Effector memory CD4-positive, alpha-beta T cell (primary cell): ENCODE results near the gene OR52K1.
"Not testable (repeated sequence)": the region's sequence is repeated elsewhere in the genome, so short reads cannot be mapped to it uniquely, and the experiment has no call there.

Source experiments
- DNase-seq, 3 donors: peaks; one replicate each; pipeline ENCODE4 v3.0.0-alpha.2; 2020
- H3K27ac ChIP-seq: 2 replicates; pipeline ENCODE4 v1.7.0; 2013; ENCODE audit warnings: mild to moderate bottlenecking, low read length, moderate library complexity; ENCODE audit not compliant: insufficient read depth, poor library complexity, severe bottlenecking
- H3K27me3 ChIP-seq: replicated peaks from 2 replicates; pipeline ENCODE4 v1.7.0; 2013; ENCODE audit warnings: mild to moderate bottlenecking, low read length; ENCODE audit not compliant: insufficient read depth, control insufficient read depth, poor library complexity, severe bottlenecking
- H3K36me3 ChIP-seq: 2 replicates; pipeline ENCODE4 v1.7.0; 2013; ENCODE audit warnings: mild to moderate bottlenecking, low read length, moderate library complexity; ENCODE audit not compliant: control insufficient read depth, insufficient read depth
- H3K4me1 ChIP-seq: 2 replicates; pipeline ENCODE4 v1.7.0; 2013; ENCODE audit warnings: low read length, mild to moderate bottlenecking; ENCODE audit not compliant: control insufficient read depth, insufficient read depth, poor library complexity, severe bottlenecking
- H3K4me3 ChIP-seq: 2 replicates; pipeline ENCODE4 v1.7.0; 2013; ENCODE audit warnings: low read length, low read depth, mild to moderate bottlenecking; ENCODE audit not compliant: insufficient read depth, poor library complexity, severe bottlenecking
- H3K9me3 ChIP-seq: 2 replicates; pipeline ENCODE4 v1.7.0; 2013; ENCODE audit warnings: mild to moderate bottlenecking, low read length, moderate library complexity; ENCODE audit not compliant: control insufficient read depth

OR52K1 gene

DNA sequence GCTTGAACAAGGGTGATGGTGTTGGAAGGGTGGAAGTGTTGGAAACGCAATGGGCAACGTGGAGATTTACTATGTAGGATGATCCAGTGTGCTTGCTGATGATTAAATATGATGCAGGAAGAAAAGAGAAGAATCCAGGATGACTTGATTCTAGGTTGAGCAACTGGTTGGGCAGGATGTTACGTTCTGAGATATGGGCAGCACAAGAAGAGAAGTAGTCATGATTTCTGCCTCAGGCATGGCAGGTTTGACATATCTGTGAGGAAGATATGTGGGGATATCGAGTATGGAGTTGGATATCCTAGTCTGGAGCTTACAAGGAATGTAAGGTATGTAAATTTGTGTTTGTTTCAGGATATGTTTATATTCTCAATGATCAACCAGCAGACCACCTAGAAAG is 1.9 kb downstream of the OR52K1 start:
- Histone ChIP-seq H3K27ac (no peak overlapping the region), H3K4me1 (no peaks in the 10 kb centered on the region), H3K9me3 (no peaks in the 10 kb centered on the region), H3K27me3 (no peaks in the 10 kb centered on the region), H3K36me3 (no peaks in the 10 kb centered on the region), H3K4me3 (no peak overlapping the region)
- DNase-seq = no peak

DNA sequence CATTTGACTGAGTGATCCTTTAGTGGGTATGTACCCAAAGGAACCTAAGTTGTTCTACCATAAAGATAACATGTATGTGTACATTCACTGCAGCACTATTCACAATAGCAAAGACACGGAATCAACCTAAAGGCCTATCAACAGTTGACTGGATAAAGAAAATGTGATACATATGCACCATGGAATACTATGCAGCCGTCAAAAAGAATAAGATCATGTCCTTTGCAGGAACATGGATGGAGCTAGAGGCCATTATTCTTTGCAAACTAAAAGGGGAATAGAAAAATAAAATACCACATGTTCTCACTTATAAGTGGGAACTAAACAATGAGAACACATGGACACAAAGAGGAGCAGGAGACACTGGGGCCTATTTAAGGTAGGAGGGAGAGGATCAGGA is 9.0 kb downstream of the OR52K1 start:
- H3K36me3 ChIP-seq, H3K4me1 ChIP-seq, DNase-seq, H3K4me3 ChIP-seq, H3K27me3 ChIP-seq, H3K27ac ChIP-seq, H3K9me3 ChIP-seq: not testable (repeated sequence)

DNA sequence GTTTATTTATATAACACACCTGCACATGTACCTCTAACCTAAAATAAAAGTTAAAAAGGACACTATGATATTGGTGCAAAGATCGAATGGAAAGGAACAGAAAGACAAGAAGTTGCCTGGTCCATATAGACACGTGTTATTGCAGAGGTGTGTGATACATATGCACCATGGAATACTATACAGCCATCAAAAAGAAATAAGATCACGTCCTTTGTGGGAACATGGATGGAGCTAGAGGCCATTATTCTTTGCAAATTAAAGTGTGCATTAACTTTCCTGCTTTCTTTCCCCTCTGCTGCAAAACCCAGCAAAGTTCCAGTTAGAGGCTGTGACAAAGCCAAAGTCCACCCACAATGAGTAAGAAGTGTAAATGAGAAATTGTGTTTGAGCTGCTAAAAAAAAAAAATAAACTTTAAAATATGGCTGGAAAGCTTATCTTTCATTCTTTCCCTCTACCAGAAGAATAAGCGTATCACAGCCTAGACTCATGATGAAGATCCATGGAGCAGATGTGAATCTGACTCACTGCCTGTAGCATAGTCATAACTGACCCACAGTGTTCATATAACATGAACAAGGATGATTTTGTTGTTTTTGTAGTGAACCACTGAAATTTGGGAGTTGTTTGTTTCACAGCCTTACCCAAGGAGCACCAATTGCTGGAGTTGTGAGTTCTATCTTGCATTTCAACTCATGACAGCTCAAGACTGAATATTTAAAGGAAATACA is 9.6 kb downstream of the OR52K1 start:
- no peaks in the 10 kb centered on the region for H3K9me3 ChIP-seq
- H3K27ac ChIP-seq = no peak overlapping the region
- no peak for DNase-seq
- peaks cover 3% of the 10 kb centered on the region for H3K4me1 ChIP-seq
- H3K36me3 ChIP-seq = no peaks in the 10 kb centered on the region
- H3K4me3 ChIP-seq = no peak overlapping the region
- no peaks in the 10 kb centered on the region for H3K27me3 ChIP-seq

DNA sequence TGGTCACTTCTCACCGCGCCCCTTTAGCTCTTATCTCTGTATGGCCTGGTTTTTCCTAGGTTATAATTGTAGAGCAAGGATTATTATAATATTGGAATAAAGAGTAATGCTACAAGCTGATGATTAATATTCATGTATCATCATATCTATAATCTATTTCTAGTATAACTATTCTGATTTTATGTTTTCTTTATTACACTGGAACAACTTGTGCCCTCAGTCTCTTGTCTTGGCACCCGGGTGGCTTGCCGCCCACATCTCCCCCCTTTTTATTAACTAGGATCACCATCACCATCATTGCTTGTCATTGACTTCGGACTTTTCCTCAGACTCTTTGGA is 11.0 kb downstream of the OR52K1 start:
- H3K27ac ChIP-seq = no peak overlapping the region
- no peaks in the 10 kb centered on the region for H3K27me3 ChIP-seq
- H3K36me3 ChIP-seq = no peaks in the 10 kb centered on the region
- H3K4me1 ChIP-seq = peaks cover 3% of the 10 kb centered on the region
- H3K9me3 ChIP-seq = no peaks in the 10 kb centered on the region
- no peak for DNase-seq
- H3K4me3 ChIP-seq = no peak overlapping the region

DNA sequence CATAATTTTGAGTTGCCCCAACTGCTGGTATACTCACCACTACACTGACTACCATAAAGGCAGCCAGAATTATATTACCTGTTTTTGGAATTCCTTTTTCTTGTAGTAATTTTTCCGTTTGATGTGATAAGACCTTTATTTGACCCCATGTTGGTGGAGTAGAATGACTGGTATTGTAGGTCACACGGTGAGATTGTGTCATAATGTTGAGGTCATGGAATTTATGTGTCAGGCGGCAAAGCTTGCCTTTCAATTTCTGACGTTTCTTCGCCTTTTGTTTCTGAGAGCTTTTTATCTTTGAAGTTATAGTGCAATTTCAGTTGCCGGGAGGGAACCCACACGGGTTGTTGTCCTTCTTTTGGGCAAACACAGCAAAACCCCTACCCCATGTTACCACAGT is 13.0 kb downstream of the OR52K1 start:
- Histone ChIP-seq H3K4me1 (peaks cover 3% of the 10 kb centered on the region), H3K4me3 (no peak overlapping the region)
- no peak for DNase-seq

DNA sequence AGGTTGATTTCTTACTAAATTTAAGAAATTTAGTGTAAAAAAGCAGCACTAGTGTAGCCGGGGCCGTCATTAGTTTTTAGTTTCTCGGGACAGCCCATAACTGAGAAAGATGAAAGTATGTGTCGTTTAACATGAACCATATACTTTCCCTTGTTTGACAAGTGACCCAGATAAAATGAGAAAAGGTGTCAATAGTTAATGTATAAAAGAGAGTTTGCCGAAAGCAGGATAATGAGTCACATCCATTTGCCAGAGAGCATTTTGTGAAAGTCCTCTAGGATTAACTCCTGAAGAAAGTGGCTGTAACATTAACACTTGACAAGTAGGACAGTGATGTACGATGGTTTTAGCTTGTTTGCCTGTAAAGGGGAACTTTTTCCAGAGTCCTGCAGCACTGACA is 13.5 kb downstream of the OR52K1 start:
- DNase-seq = no peak
- H3K9me3 ChIP-seq = no peaks in the 10 kb centered on the region
- H3K4me1 ChIP-seq = peaks cover 3% of the 10 kb centered on the region
- H3K36me3 ChIP-seq = no peaks in the 10 kb centered on the region
- no peak overlapping the region for H3K27ac ChIP-seq
- no peak overlapping the region for H3K4me3 ChIP-seq
- H3K27me3 ChIP-seq = no peaks in the 10 kb centered on the region

More for the DNA sequence above, 13.0 kb downstream of the OR52K1 start:
- no peaks in the 10 kb centered on the region for H3K36me3 ChIP-seq
- H3K27me3 ChIP-seq = no peaks in the 10 kb centered on the region
- H3K9me3 ChIP-seq = no peaks in the 10 kb centered on the region
- H3K27ac ChIP-seq = no peak overlapping the region

DNA sequence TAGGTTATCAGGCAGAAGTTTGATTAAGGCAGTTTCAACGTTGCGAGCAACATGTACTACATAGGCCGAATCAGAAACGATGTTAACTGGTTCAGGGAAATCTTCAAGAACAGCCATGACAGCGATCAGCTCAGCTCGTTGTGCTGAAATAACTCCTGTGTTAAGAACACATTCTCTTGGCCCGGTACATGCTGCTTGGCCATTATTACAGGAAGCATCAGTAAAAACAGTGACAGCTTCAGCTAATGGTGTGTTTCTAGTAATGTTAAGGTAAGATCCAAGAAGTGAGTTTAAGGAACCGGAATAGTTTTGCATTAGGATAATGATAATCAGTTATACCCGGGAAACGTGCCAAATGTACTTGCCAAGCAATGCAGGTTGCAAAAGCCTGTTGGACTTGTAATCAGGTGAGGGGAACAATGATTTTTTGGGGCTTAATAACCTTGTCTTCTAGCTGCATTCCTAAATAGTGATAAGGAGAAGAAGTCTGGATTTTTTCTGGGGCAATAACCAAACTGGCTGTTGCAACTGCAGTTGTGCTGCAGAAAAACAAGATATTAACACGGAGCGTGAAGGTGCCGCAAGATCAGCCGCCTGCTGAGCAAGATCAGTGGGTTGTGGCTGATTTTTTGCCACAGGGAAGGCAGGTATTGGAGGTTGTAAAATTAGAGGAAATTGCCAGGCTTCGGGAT is 14.3 kb downstream of the OR52K1 start:
- Histone ChIP-seq H3K27ac (no peak overlapping the region), H3K4me3 (no peak overlapping the region), H3K36me3 (no peaks in the 10 kb centered on the region), H3K27me3 (no peaks in the 10 kb centered on the region), H3K9me3 (no peaks in the 10 kb centered on the region), H3K4me1 (peaks cover 3% of the 10 kb centered on the region)
- DNase-seq = no peak

DNA sequence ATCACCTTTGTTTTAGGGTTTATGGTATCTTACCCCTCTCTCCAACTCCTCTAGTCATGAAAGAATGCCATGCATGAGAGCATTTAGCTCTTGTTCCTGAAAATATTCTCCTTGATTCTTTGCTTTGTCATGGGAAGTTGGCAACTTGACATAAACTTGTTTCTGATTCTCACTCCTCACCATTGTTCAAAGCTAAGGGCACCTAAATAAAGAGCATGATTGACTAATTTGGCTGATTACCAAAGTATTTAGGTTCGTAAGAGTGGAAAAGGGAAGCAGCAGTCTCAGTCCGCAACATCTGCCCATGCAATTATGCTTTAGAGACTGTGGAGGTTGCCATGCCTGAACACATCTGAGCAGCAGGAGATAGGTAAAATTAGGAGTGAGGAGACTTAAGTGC is 26.4 kb downstream of the OR52K1 start:
- Histone ChIP-seq H3K27me3 (no peaks in the 10 kb centered on the region), H3K27ac (no peak overlapping the region), H3K9me3 (no peaks in the 10 kb centered on the region), H3K4me3 (no peak overlapping the region), H3K36me3 (no peaks in the 10 kb centered on the region), H3K4me1 (no peaks in the 10 kb centered on the region)
- no peak for DNase-seq

DNA sequence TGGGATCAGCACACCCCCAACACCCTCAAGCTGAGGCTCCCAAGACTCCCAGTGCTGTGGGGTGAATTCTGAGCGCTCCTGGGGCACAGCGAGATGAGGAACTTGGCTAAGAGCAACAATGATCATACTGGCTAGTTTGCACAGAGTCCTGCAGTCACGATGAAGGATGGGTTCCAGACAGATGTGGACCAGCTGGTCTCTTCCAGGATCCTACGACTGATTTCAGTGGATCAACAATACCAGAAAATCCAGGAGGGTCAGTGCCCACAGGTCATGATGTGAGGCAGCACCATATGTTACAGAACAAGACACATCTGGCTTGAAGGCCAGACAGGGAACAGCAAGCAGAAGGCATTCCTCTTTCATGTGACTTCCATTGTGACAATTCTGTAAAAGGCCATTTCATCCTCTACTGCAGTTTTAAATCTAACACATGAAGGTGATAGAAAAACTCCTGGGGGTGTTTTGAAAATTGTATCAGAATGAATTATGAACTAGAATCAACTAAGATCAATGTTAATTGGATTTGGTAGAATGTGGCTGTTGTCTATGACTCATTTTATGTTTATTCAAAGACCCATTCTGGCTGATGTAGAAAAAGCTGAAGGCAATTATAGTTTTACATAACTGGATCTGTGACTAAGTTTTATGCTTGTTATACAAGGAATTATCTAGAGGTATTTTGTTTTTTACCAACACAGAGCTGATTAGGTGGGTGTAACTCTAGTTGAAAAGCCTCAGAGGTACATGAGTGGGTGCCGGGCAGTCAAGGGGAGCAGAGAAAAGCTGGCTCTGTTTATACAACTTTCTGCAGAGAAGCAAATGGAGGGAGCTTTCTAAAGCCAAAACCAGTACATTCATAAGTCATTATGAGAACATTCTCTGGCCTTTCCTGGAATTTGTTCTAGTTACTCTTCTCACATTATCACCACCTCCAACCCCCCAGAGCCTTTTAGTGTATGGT is 29.1 kb downstream of the OR52K1 start:
- DNase-seq = no peak
- no peaks in the 10 kb centered on the region for H3K9me3 ChIP-seq
- no peak overlapping the region for H3K4me3 ChIP-seq
- no peaks in the 10 kb centered on the region for H3K36me3 ChIP-seq
- no peak overlapping the region for H3K27ac ChIP-seq
- H3K27me3 ChIP-seq = no peaks in the 10 kb centered on the region
- H3K4me1 ChIP-seq = no peaks in the 10 kb centered on the region

DNA sequence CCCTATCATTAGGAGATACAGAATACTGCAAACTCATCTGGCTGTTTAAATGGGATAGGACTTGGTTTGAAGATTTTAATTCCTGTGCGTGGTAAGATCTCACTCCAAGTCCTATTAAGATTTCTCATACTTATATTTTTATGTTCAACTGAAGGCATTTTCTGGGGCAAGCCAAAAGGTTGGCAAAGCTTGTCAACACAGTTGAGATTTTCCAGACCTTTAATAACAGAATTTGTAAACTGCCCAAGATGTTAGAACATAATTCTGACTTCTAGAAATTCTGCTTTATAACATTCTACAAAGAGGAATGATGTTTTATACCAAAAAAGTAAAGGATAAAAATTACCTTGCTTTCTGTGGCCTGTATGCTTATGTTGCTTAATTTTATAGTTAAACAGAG is 31.8 kb downstream of the OR52K1 start:
- Histone ChIP-seq H3K27ac (no peak overlapping the region), H3K9me3 (no peaks in the 10 kb centered on the region), H3K27me3 (no peaks in the 10 kb centered on the region), H3K36me3 (no peaks in the 10 kb centered on the region), H3K4me3 (no peak overlapping the region), H3K4me1 (no peaks in the 10 kb centered on the region)
- no peak for DNase-seq
